GM21825 (cell line): ENCODE measurements around the gene DHRS4.
"Not testable (repeated sequence)": the region's sequence is repeated elsewhere in the genome, so short reads cannot be mapped to it uniquely, and the experiment has no call there.

Source experiments
- ATAC-seq: cut with Tn5 transposase; IDR thresholded peaks from one replicate; pipeline ENCODE4 v1.9.1; 2021; ENCODE audit warnings: mild to moderate bottlenecking, moderate library complexity; ENCODE audit not compliant: unreplicated experiment

DHRS4 gene

DNA sequence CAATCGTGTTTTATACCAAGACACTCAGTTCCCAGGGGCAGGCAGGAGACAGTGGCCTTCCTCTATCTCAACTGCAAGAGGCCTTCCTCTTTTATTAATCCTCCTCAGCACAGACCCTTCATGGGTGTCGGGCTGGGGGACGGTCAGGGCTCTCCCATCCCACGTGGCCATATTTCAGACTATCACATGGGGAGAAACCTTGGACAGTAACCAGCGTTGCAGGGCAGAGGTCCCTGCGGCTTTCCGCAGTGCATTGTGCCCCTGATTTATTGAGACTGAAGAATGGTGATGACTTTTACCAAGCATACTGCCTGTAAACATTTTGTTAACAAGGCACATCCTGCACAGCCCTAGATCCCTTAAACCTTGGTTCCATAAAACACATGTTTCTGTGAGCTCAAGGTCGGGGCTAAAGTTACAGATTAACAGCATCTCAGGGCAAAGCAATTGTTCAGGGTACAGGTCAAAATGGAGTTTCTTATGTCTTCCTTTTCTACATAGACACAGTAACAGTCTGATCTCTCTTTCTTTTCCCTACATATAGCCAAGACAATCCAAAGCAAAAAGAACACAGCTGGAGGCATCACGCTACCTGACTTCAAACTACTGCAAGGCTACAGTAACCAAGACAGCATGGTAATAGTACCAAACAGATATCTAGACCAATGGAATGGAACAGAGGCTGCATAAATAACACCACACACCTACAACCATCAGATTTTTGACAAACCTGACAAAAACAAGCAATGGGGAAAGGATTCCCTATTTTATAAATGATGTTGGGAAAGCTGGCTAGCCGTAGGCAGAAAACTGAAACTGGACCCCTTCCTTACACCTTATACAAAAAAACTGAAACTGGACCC lies 28.6 kb downstream of the DHRS4 start:
- not testable (repeated sequence) for ATAC-seq

DNA sequence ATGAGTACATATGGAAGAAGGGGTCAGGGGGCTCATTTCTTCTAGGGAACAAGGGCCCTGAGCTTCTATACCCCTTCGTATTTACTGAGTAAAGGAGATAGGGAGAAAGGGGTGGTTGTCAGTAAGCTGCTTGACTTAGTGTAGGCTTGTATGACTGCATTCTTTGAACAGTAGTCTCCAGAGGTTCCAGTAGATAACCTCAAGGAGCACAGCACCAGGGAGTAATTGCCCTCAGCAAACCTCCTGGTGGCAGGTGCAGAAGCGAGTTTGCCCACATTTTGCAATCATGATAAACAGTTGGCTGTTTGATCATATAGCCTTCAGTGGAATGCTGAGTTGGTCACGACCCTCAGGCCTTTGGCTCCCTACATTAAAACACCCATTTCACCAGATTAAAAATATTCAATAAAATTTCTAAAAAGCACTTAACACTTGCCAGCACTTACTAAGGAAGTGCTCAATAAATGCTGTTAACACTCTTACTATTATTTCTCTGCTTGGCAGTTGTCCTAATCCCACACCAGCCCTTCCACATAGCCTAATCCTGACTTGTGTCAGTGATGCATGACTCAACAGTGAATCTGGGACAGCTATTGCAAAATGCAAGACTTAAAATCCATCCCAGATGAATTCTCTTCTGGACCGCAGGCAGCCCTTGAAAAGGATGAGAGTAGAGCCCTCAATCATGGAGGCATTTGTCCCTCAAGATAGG lies 31.5 kb downstream of the DHRS4 start:
- no peak for ATAC-seq

DNA sequence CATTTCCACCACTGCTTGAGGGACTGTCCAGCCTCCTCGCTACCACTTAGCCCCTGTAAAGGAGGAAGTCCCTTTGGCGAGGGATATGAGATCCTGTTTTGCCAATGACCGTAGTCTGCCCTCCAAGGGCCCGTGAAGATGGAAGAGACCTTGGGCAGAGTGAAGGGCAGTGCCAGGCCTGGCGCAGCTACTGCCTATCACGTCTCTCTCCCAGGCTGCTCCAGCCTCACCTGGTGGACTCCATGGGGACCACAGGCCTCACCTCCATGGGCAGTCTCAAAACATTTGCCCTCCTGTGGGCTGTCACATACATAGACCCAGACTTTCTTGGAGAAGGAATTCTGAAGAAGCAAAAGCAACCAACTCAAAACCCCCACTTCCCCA lies 34.6 kb downstream of the DHRS4 start:
- not testable (repeated sequence) for ATAC-seq

GRCh38 chr14:23988607-23989363 lies 35.2 kb downstream of the DHRS4 start, which contains the start of gene DHRS4L2:
Gene DHRS4L2 (plus strand): TSS chr14:23988929. CDS start chr14:23988948, 19 bp downstream.
- ATAC-seq = peak; percentile 95

DNA sequence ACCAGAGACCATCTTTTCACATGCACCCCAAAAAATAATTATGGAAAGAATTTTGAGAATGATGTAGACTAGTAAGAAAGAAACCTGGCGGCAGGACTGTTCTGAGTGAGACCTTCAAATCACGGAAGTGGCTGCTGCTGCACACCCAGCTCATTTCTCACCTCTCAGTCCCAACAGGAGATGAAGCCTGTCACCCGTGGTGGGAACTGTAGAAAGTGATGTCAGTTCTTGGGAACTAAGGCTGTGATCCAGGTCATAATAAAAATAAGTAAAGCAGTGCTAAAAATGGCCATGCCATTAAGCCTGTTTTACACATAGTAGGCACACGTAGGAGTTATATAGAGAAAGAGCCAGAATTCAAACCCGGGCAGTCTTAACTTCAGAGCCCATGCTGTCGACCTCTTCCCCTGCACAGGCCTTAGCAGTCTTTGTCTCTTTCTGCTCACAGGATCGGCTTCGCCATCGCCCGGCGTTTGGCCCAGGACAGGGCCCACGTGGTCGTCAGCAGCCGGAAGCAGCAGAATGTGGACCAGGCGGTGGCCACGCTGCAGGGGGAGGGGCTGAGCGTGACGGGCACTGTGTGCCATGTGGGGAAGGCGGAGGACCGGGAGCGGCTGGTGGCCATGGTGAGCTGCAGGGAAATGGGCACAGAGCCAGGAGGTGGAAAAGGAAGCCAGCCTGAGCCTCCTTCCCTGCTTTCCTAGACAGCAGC lies 36.3 kb downstream of the DHRS4 start:
- not testable (repeated sequence) for ATAC-seq

DNA sequence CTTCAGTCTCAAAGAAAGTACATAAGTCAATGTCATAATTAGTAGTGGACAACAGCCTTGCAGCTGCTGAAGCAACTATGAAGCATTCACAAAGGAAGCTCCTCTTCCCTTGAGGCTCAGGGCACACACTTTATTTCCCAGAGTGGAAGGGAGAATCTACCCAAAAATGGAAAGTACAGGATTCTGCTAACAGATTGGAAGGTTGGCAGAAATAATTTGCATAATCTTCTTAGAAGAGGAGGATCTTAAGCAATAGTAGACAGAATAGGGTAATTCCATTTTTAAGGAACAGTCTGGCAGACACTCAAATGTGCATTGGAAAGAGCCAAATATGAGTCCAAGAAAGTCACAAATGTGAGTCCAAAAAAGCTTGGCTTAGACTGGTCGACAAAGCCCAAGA lies 37.4 kb downstream of the DHRS4 start:
- not testable (repeated sequence) for ATAC-seq

GRCh38 chr14:23993042-23993441 lies 39.5 kb downstream of the DHRS4 start:
- not testable (repeated sequence) for ATAC-seq

GRCh38 chr14:23996009-23996408 lies 42.4 kb downstream of the DHRS4 start:
- ATAC-seq = not testable (repeated sequence)

GRCh38 chr14:23996825-23997224 lies 43.3 kb downstream of the DHRS4 start:
- ATAC-seq = not testable (repeated sequence)

DNA sequence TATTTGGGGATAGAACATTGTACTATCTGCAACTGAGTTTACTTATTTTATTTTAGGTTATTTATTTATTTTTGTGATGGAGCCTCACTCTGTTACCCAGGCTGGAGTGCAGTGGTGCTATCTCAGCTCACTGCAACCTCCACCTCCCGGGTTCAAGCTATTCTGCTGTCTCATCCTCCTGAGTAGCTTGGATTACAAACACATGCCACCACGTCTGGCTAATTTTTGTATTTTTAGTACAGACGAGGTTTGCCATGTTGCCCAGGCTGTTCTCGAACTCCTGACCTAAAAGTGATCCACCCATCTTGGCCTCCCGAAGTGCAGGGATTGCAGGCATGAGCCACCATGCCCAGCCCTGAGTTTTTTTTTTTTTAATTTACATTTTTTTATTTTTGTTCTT lies 46.1 kb downstream of the DHRS4 start:
- not testable (repeated sequence) for ATAC-seq

- not testable (repeated sequence) for ATAC-seq
These were observed 47.5 kb downstream of the DHRS4 start for GRCh38 chr14:24001078-24001477.

DNA sequence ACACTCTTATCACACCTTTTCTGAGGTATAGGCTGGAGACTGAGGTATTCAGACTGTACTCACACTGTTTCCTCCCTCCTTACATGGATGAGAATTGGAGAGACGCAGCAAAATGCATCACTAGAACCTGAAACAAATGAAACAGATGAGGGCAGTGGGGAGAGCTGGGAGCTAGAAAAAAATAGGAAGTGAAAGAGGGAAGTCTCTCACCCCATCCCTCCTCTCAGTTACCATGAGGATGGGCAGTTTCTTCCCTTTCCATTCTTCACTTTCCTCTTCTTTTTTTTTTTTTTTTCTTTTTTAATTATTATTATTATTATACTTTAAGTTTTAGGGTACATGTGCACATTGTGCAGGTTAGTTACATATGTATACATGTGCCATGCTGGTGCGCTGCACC lies 48.1 kb downstream of the DHRS4 start:
- ATAC-seq = not testable (repeated sequence)

- ATAC-seq = peak; percentile 25
These were observed 52.9 kb downstream of the DHRS4 start for GRCh38 chr14:24006471-24006816.

DNA sequence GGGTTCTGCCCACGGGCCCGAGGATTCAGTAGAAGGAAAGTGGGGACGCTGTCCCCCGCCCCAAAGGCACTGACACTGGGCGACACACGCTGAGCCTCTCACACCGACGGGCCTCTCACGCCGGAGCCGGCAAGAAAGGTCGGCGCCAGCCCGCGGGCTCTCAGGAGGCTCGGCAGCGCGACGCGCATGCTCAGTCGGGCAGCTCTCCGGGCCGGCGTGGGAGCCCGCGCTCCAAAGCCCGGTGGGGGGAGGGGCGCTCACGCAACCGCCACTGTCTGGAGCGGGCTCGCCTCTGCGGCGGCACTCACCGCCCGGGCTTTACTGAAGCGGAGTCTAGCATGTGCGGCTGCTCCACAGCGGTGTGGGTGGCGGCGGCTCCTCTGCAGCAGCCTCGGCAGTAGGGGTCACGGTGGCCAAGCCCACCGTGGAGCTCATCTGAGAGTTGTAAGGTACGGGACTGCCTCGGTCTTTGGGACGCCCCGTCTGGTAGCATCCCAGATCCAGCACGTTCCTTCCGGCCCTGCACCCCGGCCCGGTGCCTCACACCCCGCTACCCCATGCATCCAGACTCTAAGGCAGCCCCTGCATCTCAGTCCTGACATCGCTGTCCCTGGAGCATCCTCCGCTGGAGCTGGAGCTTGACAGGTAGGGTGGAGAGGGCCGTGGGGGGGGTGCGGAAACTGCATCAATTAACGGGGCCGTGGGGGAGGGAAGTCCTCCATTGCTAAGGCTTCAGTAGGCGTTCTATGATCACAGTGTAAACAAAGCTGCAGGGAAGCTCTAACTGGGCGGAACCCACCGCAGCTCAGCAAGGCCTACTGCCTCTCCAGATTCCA lies 53.5 kb downstream of the DHRS4 start:
- peak; percentile 83 for ATAC-seq

DNA sequence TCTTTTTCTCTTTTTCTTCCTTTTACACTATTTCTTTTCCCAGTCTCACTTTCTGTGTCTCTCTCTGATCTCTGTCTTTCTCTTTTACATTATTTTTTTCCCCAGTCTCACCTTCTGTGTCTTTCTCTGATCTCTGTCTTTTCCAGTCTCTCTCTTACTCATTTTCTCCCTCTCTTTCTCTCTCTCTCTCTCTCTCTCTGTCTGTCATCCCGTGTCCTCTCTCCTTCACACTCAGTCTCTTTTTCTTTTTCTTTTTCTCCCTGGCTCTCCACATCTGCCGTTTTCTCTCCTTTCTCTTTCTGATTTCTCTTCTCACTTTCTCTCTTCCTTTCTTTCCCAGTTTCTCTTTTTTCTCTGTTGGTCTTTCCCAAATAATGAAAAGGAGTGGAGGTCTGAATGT lies 57.5 kb downstream of the DHRS4 start:
- no peak for ATAC-seq

DNA sequence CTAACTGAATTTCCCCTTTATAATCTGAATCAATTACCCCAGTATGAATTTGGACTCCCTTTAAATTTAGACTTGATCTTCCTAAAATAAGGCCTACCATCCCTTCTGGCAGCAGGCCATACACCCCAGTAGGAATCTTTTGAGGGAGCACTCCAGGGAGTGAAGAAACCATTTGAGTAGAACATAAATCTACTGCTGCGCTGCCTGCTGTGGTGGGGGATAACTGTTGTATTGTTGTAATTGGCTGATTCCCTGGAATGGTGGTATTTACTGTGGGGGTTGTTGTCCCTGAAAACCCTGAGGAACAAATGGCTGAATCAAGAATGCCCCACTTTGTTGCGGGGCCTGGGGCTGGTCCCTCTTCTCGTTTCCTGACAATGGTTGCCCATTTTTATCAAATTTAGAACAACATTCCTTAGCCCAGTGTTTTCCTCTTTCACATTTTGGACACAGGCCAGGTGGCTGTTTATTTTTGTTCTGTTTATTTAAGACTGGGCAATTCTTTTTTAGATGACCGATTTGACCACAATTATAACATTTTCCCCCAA lies 59.2 kb downstream of the DHRS4 start:
- not testable (repeated sequence) for ATAC-seq

- ATAC-seq = peak; percentile 64
These were observed 60.3 kb downstream of the DHRS4 start for GRCh38 chr14:24013654-24014514.

- not testable (repeated sequence) for ATAC-seq
These were observed 62.2 kb downstream of the DHRS4 start for GRCh38 chr14:24015745-24016144.
